ENCODE measurements around the gene ALK. TPM values are rescaled to one million over a fixed set of nuclear protein-coding genes. Genes with fewer than 3 reads are reported as not detected.

The ALK gene
- total RNA-seq, 2 experiments from 2014 or later = not detected

DNA sequence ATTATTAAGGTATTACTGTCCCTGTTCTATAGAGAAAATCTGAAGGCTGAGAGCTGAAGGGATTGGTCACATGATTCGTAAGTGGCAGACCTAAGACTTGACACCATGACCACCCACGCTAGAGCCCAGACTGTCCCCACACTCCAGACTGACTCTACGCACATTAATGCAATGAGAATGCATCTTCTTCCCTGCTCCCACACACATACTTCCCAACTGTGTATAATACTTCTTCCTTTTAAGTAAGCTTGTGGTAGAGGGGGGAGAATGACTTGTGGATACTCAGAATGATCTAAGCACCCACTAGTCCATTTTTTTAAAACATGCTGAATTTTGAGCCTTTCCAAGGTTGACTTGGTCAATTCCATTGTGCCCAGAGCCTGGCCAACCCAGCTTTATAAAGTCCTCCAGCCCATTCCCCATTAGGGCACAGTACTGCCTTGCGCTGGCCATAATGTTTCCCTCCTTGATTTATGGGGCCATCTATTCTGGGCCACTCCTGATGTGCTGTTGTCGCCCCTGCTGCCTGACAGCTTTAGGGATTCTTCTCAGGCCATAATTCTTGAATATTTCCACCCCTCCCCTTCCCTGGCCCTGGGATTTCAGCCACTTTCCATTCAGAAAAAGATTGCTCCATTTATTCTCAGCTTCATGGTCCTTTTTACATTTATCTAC lies 28.7 kb downstream of the ALK start:
- DNase-seq = no peak
- no peaks in the 10 kb centered on the region for H3K9me3 Mint-ChIP-seq
- ChIA-PET CTCF (no interaction called here), POLR2A (no interaction called here)
- peaks cover 2% of the 10 kb centered on the region for H3K27me3 Mint-ChIP-seq
- no peak overlapping the region for H3K27ac Mint-ChIP-seq
- no peak overlapping the region for H3K4me3 Mint-ChIP-seq
- no peaks in the 10 kb centered on the region for H3K4me1 Mint-ChIP-seq
- no peaks in the 10 kb centered on the region for H3K36me3 Mint-ChIP-seq (ENCODE audit: low read depth)

DNA sequence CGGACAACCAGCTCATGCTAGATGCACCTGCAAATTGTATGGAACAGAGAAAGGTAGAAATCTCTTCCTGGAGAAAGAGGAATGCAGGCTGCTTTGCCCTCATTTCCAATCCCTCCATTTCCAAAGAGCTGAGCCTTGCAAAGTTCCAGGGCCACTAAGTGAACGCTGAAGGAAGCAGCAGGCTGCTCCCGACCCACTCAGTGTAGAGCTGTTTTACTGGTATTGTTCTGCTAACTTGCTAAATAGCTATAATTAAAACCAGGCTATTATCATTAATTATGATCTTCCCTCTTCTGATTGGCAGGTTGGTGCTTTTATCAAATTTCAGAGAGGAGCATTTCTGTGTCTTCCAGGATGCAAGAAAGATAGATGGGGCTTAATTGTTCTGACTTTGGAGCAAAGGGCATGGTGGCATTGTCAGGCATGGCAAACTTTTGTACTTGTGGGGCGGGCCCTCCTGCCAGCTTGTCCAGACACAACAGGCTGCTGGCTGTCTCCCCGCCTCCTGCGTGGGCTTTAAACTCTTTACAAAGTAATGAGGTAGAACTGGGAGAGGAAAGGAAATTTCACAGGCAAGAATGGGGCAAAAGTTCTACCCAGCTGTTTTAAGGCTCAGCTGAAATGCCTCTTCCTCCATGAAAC lies 40.2 kb downstream of the ALK start:
- no peaks in the 10 kb centered on the region for H3K36me3 Mint-ChIP-seq (ENCODE audit: low read depth)
- CTCF ChIA-PET = no interaction called here
- no peak overlapping the region for H3K27ac Mint-ChIP-seq

DNA sequence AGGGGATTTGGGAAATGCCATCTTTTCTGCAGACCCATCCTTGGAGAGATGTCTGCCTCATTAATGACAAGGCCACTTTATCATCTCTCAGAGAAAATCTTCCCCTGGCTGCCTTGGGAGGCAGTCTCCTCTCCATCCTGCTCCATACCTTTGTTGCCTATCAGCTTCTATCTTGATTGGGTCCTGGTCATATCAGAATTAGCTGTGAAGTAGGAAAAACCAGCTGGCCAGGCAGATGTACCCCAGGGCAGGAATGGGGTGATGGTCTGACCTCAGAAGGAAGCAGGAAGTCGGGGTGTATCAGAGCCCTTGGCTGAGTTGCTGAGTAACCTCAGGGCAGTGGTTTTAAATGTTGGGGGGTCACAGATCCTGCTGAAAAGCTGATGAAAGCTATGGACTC lies 41.3 kb downstream of the ALK start:
- no peaks in the 10 kb centered on the region for H3K9me3 Mint-ChIP-seq
- H3K4me1 Mint-ChIP-seq = no peaks in the 10 kb centered on the region
- no peaks in the 10 kb centered on the region for H3K36me3 Mint-ChIP-seq (ENCODE audit: low read depth)
- ChIA-PET CTCF (no interaction called here), POLR2A (no interaction called here)
- H3K4me3 Mint-ChIP-seq = no peak overlapping the region
- DNase-seq = no peak
- H3K27ac Mint-ChIP-seq = no peak overlapping the region
- H3K27me3 Mint-ChIP-seq = peaks cover 2% of the 10 kb centered on the region

More for the DNA sequence above, 40.2 kb downstream of the ALK start:
- Mint-ChIP-seq H3K4me3 (no peak overlapping the region), H3K4me1 (no peaks in the 10 kb centered on the region), H3K27me3 (peaks cover 2% of the 10 kb centered on the region), H3K9me3 (no peaks in the 10 kb centered on the region)
- POLR2A ChIA-PET = no interaction called here
- no peak for DNase-seq

DNA sequence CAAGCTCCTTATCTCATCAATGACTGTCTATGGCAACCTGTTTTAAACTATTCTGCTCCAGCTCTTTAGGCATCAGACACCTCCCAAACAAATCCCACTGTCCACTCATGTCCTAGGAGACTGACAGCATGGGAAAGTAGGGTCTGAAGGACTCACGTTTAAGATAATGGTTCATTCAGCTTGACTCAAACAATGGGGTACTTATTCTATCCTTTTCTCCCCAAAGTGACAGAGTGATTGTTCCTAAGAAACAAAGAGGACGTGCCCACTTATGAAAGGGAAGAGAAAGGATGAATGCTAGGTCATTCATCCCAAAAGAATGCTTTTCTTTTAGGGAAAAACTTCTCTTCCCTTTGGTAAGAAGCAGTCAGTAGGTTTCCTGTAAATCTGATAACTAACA lies 41.9 kb downstream of the ALK start:
- H3K4me3 Mint-ChIP-seq = no peak overlapping the region
- H3K36me3 Mint-ChIP-seq (ENCODE audit: low read depth) = no peaks in the 10 kb centered on the region
- H3K27me3 Mint-ChIP-seq = peaks cover under 1% of the 10 kb centered on the region
- H3K4me1 Mint-ChIP-seq = no peaks in the 10 kb centered on the region
- no peak overlapping the region for H3K27ac Mint-ChIP-seq
- no peaks in the 10 kb centered on the region for H3K9me3 Mint-ChIP-seq
- POLR2A ChIA-PET = no interaction called here
- CTCF ChIA-PET = no interaction called here
- DNase-seq = no peak

DNA sequence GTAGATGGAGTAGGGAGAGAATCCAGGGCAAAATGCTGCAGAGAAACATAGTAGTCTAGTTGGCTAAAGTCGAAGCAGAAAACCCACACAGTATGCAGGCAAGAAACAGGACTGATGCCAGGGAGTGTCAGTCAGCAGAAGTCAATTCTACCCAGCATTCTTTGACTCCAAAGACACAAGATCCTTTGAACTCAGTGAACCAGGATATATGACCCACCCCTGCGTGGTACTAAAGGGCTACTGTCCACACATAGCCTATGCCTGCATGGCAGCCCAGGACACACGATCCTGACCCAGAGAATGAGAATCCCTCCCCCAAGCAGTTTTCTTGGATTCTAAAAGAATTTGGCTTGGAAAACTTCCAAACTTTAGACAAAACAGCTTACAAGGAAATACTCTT lies 42.5 kb downstream of the ALK start:
- POLR2A ChIA-PET = no interaction called here
- Mint-ChIP-seq H3K36me3 (ENCODE audit: low read depth) (no peaks in the 10 kb centered on the region), H3K9me3 (no peaks in the 10 kb centered on the region), H3K27me3 (no peaks in the 10 kb centered on the region), H3K4me3 (no peak overlapping the region), H3K27ac (no peak overlapping the region), H3K4me1 (no peaks in the 10 kb centered on the region)
- no peak for DNase-seq
- CTCF ChIA-PET = no interaction called here

DNA sequence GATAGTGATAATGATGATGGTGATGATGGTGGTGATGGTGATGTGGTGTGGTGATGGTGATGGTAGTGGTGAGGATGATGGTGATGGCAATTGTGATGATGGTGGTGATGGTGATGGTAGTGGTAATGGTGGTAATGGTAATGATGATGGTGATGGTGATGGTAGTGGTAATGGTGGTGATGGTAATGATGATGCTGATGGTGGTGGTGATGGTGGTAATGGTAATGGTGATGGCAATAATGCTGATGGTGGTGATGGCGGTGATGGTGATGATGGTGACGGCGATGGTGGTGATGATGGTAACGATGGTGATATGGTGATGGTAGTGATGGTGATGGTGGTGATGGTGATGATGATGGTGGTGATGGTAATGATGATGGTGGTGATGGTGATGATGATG lies 45.0 kb downstream of the ALK start:
- Mint-ChIP-seq H3K4me3 (no peak overlapping the region), H3K36me3 (ENCODE audit: low read depth) (no peaks in the 10 kb centered on the region), H3K27ac (no peak overlapping the region), H3K4me1 (no peaks in the 10 kb centered on the region), H3K9me3 (no peaks in the 10 kb centered on the region), H3K27me3 (no peaks in the 10 kb centered on the region)
- ChIA-PET POLR2A (no interaction called here), CTCF (no interaction called here)
- no peak for DNase-seq

DNA sequence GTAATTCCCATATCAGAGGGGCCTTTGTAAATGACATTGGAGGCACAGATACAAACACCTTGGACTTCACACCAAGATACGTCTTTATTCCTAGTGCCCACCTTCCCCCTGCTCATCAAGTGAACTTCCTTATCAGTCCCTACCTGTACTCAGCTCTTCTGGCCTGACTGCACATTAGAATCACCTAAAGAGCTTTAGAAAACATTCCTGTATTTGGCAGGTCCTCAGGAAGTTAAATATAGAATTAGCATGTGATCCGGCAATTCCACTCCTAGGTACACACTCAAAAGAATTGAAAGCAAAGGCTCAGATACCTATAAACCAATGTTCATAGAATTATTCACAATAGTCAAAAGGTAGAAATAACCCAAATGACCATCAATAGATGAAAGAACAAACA lies 46.6 kb downstream of the ALK start:
- Mint-ChIP-seq H3K4me3 (no peak overlapping the region), H3K4me1 (no peaks in the 10 kb centered on the region), H3K9me3 (no peaks in the 10 kb centered on the region), H3K27ac (no peak overlapping the region), H3K36me3 (ENCODE audit: low read depth) (no peaks in the 10 kb centered on the region), H3K27me3 (no peaks in the 10 kb centered on the region)
- DNase-seq = no peak
- ChIA-PET CTCF (no interaction called here), POLR2A (no interaction called here)

DNA sequence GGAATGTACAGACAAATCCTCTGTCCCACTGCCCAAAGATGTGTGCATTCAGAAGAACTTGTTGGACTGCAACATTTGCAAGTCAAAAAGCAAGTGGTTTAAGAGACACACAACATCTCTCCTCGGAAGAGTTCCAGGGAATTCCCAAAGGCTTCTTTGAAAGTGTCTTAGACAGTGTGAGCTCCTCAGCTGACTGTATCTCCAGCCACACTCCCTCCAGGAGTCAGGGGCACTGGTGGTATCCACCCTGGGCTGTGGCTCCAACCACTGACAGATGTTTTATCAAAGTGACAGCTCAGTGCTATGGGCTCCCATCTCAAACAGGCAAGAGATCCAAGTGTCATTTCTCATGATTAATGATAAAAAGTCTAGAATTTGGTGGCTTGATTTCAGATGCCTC lies 48.5 kb downstream of the ALK start:
- ChIA-PET CTCF (no interaction called here), POLR2A (no interaction called here)
- no peaks in the 10 kb centered on the region for H3K4me1 Mint-ChIP-seq
- H3K9me3 Mint-ChIP-seq = no peaks in the 10 kb centered on the region
- H3K4me3 Mint-ChIP-seq = no peak overlapping the region
- H3K36me3 Mint-ChIP-seq (ENCODE audit: low read depth) = no peaks in the 10 kb centered on the region
- no peak for DNase-seq
- no peak overlapping the region for H3K27ac Mint-ChIP-seq
- H3K27me3 Mint-ChIP-seq = no peaks in the 10 kb centered on the region

DNA sequence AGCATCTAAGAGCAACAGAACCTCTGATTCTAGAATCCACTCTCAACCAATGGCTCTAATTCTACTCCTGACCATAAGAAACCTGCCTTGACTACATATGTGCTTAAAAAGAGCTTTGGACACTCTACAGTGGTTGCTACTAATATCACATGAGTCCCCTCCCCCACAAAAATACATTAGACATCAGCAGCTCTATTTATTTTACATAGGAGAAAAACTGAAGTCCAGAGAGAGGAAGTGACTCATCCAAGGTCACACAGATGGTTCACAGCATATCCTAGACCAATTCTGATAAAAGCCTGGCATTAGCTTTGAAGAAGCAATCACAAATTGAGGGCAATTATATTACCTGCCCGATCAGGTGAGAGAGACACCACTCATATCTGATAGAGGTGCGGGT lies 49.8 kb downstream of the ALK start:
- Mint-ChIP-seq H3K9me3 (no peaks in the 10 kb centered on the region), H3K4me3 (no peak overlapping the region), H3K27me3 (peaks cover 2% of the 10 kb centered on the region), H3K4me1 (no peaks in the 10 kb centered on the region), H3K36me3 (ENCODE audit: low read depth) (no peaks in the 10 kb centered on the region), H3K27ac (no peak overlapping the region)
- ChIA-PET POLR2A (no interaction called here), CTCF (no interaction called here)
- no peak for DNase-seq

DNA sequence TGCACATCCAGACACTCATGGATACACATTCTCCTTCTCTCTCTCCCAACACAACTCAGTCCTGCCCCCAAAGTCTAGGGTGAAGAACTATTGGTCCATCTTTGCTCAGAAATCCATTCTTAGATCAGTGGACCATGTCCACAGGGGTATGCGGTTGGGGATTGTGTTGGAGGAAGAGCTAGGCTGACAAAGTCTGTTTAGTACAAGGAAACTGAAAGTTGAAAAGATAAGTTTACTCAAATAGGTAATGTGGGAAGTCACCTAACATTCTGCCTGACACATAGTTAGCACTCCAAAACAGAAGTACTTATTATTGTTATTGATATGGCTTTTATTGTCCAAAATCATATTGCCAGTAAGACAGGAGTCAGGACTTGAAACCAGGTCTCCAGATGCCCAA lies 55.9 kb downstream of the ALK start:
- Mint-ChIP-seq H3K27ac (no peak overlapping the region), H3K9me3 (no peaks in the 10 kb centered on the region), H3K36me3 (ENCODE audit: low read depth) (no peaks in the 10 kb centered on the region), H3K4me1 (no peaks in the 10 kb centered on the region), H3K4me3 (no peak overlapping the region), H3K27me3 (peaks cover 21% of the 10 kb centered on the region)
- ChIA-PET CTCF (no interaction called here), POLR2A (no interaction called here)
- no peak for DNase-seq

DNA sequence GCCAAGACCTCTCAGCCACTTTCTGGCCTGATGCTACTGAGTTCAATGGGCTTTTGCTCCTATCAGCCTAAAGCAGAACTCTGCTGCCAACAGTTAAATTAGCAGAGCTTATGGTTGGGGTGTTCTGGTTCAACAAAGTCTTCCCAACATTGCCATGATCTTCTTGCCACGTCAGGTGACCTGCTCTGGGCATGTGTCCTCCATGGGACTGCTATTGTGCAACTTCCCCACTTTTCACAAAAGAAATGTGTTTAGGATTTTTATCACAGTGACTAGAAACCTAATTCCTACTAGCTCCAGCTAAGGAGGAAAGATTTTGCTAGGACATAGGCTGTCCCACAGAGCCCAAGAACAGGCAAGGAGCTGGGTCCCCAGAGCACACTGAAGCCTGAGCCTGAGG lies 56.4 kb downstream of the ALK start:
- no peak overlapping the region for H3K4me3 Mint-ChIP-seq
- H3K27me3 Mint-ChIP-seq = peaks cover 23% of the 10 kb centered on the region
- CTCF ChIA-PET = no interaction called here
- H3K4me1 Mint-ChIP-seq = no peaks in the 10 kb centered on the region
- no peaks in the 10 kb centered on the region for H3K9me3 Mint-ChIP-seq
- no peaks in the 10 kb centered on the region for H3K36me3 Mint-ChIP-seq (ENCODE audit: low read depth)
- DNase-seq = no peak
- POLR2A ChIA-PET = no interaction called here
- H3K27ac Mint-ChIP-seq = no peak overlapping the region

DNA sequence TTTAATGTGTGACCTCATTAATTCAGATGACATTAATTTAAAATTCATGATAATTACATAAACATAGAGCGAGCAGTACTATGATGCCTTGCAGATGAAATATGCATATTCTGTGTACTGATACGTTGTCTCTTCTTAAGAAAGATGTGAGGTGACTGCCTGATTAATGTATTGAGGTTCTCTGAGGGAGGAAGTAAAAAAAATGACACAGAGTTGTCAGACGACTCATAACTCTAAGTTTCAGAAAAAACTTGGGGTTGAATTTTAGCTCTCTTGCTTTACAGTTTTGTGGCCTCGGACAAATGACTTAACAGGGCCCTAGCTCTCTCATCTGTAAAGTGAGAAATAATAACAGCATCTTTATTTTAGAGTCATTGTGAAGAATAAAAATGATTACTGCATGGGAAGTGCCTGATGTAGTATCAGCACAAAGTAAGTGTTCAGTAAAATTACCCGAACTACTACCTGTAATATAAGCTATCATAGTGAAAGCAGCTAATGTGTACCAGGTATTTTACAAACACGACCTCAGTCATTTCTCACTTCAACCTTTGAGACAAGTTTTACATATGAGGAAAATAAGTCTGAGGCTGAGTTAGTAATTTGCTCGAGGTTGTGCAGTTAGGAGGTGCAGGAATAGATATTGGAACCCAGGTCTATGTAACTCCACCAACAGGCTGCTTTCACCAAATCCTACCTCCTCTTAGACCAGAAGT lies 65.3 kb downstream of the ALK start:
- CTCF ChIA-PET = no interaction called here
- DNase-seq = no peak
- no peaks in the 10 kb centered on the region for H3K4me1 Mint-ChIP-seq
- no peaks in the 10 kb centered on the region for H3K9me3 Mint-ChIP-seq
- no peak overlapping the region for H3K27ac Mint-ChIP-seq
- no peaks in the 10 kb centered on the region for H3K36me3 Mint-ChIP-seq (ENCODE audit: low read depth)
- H3K4me3 Mint-ChIP-seq = no peak overlapping the region
- POLR2A ChIA-PET = no interaction called here
- H3K27me3 Mint-ChIP-seq = peaks cover 13% of the 10 kb centered on the region

DNA sequence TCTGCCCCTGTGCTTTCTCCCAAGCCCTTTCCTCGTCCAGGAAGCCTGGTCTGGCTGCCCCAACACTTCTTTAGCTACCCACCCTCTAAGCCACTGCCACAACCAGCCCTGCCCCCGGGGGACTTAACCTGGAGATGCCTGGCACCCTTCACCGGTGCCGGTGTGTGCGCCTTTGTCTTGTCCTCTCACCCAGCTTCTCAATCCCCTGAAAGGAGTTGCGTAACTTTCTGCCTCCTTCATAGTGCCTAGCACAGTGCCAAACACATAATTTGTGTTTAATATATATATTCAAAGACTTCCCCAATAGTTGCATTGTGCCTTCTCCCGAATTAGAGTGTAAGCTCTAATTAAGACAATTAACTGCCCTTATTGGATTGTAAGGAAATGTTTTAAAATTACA lies 70.6 kb downstream of the ALK start:
- H3K4me3 Mint-ChIP-seq = no peak overlapping the region
- no peaks in the 10 kb centered on the region for H3K36me3 Mint-ChIP-seq (ENCODE audit: low read depth)
- ChIA-PET CTCF (no interaction called here), POLR2A (no interaction called here)
- no peaks in the 10 kb centered on the region for H3K9me3 Mint-ChIP-seq
- peaks cover 5% of the 10 kb centered on the region for H3K27me3 Mint-ChIP-seq
- H3K27ac Mint-ChIP-seq = no peak overlapping the region
- no peaks in the 10 kb centered on the region for H3K4me1 Mint-ChIP-seq
- DNase-seq = no peak
